HG03060 (cell line): ENCODE data around the gene DRD3.

ENCODE experiments used
- ATAC-seq: cut with Tn5 transposase; IDR thresholded peaks from one replicate; pipeline ENCODE4 v1.9.1; 2021; ENCODE audit warnings: low read depth, moderate number of reproducible peaks; ENCODE audit not compliant: unreplicated experiment

The DRD3 gene

DNA sequence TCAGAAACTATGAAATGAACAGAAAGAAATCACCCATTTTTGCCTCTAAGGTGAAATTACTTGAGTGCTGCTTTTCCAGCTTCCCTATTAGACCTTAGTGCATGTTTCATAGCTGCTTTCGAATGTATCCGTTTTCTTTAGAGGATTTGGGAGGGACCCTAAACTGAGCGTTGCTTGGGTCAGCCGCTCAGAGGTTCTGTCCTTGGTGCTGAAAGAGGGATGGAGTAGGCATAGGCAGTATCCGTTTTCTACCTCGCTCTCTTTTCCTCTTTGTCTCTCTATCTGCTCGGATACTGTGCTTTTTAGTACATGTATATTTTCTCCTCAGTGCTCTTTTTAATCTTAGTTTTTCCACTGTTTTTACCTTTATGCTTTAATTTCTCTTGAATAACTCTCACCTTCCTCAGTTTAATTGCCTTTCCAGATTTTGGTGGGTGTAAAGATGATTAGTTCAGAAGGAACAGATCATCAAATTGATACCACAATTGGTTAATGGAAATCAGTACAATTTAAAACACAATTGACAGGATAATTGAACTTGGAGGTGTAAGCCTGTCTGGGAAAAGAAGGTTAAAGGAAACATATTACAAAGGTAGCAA lies at the start of gene DRD3:
Gene DRD3 (minus strand): TSS at position 283 of the 599 bp plus-strand sequence. CDS start 7,060 bp downstream, outside the sequence.
- ATAC-seq: no peak

DNA sequence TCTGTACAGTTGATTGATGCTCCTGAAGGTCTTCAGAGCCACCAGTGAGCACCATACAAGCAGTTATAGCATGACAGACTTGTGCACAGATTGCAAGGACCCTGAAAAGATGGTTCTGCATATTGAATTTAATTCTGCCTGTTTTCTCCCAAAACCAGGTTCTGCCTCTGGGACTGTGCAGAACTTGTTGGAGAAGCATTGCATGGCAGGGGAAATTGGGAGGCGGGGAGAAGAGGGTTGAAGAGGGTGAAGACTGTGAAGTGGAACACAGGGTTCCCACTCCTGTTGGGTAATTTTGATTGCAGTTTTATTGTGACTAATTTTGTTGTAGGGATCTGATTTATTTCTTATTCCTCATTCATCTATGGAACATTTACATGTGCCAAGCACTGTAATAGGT lies 48.2 kb upstream of the DRD3 start:
- ATAC-seq: no peak

DNA sequence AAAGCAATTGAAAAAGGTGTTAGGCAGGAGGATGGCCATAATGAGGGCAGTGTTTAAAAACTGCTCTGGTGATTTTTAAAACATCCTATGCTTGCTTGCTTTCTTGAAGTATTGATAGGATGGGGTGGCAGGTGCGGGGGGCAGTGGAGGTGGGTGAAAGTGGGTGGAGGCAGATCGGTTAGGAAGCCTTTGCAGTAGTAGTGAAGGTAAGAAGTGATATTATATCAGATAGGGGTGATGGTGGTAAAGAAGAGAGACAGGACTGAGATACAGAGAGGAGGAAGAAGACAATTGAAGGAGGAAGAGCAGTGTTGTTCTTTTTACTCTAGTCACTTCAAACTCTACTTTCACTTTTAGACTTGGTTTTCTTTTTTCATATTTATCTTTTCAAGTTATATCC lies 47.5 kb upstream of the DRD3 start:
- no peak for ATAC-seq

DNA sequence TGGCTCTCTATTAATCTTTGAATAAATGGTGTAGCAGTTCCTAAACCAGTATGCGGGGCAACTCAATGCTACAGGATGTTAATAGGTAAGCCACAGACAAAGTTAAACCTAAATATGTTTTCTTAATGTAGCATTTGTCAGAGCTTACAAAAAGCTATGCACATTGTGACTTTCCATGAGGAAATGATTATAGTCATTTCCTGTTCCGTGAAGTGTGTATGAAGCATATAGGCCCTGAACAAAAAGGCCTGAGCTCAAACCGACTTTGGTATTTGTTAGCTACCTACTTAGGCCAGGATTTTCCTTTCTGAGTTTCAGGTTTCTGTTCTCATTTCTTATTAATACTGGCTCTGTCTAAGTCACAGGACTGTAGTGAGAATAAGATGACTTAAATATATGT lies 44.3 kb upstream of the DRD3 start:
- peak; percentile 92 for ATAC-seq

DNA sequence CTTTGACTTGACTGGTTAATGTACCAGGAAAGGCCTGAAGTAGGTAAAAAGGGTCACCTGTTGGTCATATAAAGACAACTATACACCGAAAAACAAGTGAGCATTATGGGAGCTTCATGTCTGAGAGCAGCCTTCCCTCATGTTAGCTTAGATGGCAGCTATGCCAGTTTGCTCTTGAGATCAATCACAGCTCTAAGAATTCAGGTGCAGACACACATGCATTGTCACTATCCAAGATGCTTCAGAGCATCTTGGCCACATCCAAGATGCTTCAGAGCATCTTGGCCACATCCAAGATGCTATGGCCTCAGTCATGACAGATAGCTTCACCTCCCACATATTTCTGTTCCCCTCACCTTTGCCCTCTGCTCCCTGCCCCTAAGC lies 43.0 kb upstream of the DRD3 start:
- ATAC-seq: no peak

DNA sequence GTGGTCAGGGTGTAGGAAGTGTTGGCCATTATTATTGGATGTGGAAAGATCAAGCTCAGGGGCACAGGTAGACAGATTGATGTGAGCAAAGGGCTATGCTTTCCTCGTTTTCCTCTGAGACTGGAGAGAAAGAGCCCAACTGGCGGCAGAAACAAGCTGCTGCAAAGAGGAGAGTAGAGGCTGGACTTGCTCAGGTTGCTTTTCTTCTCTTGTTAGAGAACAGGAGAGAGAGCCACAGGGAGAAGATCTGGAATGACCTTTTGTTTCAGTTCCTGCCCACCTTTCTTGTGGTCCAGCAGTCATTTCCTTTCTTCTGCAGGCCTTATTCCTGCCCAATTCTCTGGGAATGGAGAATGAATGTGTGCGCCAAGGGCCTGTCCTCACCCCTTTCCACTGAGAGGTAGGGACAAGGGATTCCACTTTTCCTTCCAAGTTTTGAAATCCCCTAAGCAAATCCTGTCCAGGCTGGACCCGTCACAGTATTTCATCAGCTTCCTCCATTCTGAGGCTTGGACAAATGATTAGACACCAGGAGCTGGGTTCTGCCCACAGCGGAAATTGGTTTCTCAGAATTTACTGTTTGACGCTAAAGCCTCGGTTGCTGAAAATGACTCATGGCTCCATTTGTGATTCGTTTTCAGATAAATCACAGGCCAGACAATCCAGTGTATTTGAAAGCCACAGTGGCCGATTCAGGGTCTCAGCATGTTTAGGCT lies 42.5 kb upstream of the DRD3 start:
- ATAC-seq: no peak

DNA sequence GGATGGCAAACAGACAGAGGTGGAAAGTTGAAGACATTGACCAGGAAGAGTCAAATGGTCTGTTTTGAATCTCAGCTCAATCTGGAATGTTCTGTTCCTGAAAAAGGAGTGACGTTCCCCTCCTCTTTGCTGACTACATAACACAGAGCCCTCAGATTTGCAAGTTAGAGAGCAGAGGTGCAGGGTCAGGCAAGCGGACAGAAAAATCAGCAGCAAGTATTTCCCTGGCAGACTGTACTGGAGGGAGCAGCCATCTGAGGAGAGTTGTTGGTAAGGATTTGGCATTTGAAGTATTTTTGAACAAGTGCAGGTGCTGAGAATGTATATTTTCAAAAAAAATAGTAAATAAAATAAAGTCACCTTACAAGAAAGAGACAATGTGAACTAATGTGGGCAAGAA lies 40.9 kb upstream of the DRD3 start:
- ATAC-seq: no peak

DNA sequence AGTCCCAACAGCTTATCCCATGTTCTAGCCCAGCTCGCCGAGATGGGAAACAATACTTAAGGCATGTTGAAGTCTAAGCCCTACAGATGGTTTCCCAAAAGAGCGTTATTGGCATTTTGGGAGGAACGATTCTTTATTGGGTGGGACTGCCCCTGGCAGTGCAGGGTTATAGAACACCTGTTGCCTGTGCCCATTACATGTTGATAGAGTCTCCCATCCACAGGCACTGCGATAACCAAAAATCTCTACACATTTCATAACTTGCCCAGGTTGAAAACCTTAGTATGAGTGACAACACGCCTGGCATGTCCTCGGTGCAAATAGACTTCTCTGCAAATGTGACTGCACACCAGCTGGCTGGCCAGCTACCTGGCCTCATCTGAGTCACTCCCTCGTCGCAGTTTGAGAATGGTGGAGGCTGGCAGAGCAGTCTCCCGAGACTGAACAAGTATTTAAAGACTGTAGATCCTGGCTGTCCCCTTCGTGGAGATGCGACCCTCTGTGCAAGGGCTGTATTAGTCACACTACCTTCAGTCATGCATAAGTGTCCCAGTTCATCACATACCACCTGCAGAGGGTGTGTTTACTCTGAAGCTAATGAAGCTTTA lies 39.8 kb upstream of the DRD3 start:
- ATAC-seq: no peak

DNA sequence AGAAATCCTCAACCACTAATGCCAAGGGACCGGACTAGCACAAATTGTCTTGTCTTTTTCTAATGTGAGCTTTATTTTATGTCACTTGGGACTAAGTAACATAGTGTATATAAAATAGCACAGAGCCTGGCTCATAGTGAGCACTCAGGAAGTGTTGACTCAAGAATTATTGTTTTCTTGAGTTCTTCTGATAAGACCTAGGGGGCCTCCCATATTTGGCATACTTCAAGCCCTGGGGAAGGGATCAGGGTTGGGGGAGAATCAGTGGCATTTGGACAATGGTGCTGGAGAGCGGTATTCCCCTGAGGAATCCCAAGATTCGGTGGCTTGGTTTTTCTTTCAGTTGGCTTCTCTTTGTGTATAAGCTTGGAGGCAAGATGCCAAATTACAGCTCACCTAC lies 39.2 kb upstream of the DRD3 start:
- no peak for ATAC-seq

DNA sequence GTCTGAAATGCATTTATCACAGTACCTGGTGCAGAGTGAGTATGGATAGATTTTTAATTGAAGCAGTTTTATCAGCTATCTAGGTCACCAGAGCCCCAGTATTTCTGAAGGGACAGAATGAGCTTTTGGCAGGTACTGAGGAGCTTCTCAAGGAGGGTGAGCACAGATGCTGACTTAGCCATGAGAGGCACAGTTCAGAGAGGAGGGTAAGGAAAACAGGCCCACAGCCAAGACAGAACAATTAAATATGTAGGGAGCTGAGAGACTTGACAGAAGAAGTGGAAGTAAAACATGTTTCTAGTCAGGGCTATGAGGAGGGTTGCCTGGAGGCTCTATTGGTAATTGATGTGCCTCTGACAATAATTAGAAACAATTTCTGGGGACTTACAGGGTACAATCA lies 38.4 kb upstream of the DRD3 start:
- ATAC-seq: no peak

DNA sequence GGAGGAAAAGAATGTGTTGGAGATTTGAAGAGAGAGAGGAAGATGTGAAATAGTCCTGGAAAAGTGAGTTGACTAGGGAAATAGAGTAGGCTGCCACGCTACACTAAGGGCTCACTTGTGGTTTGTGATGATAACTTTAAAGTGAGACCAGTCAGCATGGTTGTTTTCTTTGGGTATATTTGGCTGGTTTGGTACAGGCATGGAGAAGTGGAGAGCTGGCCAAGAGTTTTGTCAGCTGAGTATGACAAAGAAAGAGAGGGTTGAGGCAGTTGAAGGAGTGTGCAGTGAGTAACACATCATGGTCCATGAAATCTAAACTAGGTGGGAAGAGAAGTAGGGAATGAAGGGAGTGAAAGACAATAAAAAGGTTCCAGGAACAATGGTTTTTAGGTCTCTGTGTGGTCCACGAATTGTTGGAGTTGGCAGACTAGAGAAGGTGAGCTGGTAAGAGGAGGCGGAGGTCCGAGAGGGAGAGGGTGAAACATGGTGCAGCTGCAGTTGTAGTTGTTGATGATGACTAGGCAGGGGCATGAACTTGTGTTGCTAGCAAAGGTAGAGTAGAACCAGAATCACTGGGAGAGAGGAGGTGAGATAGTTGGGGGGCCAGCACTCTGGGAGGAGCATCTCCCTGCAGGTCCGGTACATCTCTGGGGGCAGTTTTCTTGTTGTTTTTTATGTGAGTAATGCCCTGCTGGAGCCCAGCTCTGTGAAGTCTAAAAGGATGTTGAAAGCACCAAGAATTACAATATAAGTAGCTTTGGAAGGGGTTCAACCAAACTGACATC lies 37.5 kb upstream of the DRD3 start:
- no peak for ATAC-seq

DNA sequence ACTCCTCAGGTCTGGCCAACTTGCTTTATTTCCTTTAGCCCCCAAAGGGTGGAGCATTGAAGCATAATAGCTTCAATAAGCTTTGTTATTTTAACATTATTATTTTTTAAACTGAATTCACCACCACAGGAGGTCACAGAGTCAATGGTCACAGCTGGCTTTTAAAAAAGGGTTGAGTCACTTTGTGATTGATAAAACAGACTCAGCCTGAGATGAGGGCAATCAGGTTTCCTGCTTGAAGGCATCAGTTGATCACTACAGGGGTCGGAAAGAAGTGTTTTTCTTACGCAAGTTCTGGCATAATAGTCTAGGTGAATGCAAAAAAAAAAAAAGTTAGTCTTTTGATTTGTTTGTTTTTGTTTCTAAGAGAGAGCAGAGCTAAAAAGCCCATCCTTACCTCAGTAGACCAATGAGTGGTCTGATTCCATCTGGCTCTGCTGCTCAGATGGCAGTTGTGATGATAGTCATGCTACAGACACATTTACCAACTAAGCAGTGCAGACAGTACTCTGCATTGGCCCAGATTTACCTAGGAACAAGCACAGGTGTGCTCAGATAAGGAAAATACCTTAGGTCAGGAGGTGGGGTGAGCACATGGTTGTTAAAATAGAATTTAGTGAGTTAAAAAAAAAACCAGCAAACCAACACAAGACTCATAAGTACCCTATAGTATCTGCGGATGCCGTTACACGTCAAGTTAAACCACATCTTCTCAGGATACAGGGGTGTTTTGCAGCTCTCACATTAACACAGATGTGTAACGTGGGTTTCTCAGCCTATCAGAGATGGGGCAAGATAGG lies 35.9 kb upstream of the DRD3 start:
- no peak for ATAC-seq

DNA sequence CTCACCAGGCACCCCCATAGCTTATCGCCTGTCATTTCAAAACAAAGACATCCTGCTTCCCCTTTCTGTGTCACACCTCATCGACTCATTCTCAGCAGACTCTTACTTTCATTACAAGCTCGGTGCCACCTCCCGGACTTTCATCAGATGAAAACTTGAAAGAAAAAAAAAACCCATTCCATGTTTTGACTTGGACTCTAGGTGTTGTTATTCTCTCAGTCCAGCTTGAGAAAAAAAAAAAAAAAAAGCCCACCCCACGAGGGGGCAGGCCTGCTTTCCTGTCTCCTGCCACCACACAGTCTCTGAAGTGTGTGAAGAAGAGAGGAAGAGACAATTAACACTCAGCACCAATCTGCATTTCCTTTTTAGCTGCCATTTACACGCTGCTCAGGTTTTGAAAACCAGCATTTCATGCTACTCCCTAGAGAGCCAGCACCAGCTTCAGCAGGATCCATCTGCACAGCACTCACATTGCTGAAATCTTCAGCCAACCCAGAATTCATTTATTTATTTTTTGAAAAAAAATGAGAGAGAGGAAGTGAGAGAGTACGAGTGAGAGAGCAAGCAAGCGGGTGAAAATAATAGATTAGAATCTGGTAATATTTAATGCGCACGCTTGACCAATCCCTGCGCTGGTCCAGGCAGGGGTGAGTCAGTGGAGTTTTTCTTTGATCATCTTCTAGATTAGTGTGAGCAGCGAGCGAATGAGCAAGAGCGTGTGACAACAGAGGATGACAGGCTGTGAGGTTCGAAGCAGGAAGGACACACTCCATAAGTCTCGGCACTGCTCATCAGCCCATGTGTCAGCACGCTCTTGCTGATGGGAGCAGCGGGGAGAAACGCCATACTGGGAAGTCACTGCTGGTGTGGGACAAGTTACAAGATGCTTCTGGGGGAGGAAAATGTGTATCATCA lies 35.0 kb upstream of the DRD3 start:
- peak; percentile 59 for ATAC-seq

DNA sequence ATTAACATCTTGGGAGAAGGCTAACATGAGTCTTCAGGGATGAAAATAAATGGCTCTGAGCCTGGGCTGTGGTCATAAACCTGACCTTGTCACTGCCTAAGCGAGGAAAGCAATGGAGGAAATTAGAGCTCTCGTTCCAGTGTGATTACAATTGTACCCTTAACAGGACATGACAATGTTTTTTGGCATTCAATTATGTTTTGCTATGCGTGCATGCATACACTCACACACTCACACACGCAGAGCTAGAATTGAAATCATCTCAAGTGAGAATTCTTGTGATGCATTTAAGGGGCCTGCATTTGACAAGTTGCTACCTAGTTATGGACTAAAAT lies 34.4 kb upstream of the DRD3 start:
- ATAC-seq: no peak

DNA sequence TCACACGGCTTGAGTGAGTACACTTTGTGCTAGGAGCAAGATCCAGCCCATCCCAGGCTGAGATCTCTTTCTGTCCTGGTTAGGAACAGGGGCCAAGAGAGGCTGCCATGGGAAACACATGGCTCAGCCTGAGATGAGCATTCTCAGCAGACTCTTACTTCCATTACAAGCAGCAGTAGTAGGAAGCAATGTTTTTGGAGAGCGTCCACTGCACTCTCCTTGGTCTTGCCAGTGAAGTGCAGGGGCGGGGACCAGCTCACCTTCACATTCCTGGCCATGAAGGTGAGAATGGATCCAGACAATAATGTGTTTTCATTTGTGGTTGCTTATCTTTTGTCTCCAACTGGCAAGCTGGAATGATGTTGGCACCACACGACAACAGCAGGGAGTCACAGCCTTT lies 33.8 kb upstream of the DRD3 start:
- no peak for ATAC-seq

DNA sequence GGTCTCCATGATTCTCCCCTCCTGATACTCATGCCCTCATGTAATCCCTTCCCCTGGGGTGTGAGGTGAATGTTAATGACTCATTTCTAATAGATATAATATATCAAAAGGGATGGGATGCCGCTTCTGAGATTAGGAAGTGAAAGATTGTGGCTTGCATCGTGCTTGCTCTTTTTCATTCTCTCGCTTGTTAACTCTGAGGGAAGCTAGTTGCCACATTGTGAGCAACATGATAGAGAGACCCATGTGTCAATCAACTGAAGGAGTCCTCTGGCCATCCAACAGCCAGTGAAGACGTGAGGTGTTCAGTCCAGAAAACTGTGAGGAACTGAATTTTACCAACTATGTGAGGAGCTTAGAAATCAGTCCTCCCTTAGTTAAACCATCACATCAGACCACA lies 28.9 kb upstream of the DRD3 start:
- peak; percentile 79 for ATAC-seq

DNA sequence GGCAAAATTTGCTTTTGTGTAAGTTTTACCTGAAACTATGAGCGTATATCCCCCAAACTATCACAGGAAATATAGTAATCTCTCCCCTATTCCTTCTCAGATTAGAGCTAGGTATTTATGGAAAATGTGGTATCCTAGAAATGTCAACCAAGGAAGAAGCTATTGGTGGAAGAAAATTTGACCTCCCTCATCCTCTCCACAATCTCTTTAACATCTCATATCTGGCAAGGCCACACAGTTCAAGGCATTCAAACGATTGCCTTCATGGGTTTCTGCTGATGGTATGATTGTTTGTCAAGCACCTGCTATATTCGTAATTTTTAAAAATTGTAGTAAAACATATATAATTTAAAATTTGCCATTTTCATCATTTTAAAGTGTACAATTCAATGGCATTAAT lies 27.5 kb upstream of the DRD3 start:
- ATAC-seq: no peak

DNA sequence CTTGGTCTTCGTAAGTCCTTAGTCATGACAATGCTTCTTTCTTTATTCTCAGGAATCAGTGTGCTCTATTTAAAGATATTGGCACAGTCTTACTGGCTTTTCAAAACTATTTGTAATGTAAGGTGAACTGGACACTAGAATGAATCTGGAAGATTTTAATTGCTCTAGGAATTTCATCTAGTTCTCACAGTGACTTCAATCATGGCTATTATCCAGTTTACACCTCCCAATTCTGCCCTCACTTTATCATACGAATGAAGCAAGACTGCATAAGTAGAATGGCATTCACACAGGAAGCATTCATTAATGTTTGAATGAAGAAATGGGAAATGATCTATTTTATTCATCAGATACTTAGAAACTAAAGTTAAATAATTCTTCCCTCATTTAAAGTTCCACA lies 26.7 kb upstream of the DRD3 start:
- no peak for ATAC-seq

DNA sequence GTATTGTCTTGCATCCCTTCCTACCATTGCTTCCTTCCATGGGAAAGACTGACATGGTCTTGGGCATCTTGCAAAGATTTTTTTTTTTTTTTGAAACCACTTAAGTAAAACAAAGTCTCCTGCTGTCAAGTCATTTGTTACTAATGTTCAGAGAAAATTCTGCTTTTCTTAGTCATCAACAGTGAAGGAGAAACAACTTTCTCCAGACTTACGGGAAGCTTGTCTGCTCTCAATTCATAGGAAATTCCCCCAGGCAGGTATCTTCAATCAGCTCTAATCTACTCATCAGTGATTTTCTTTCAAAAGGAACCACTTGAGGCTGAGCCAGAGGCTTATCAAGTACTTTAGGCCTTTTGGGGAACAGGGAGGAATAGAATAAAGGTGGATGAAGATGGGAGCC lies 15.9 kb upstream of the DRD3 start:
- no peak for ATAC-seq

DNA sequence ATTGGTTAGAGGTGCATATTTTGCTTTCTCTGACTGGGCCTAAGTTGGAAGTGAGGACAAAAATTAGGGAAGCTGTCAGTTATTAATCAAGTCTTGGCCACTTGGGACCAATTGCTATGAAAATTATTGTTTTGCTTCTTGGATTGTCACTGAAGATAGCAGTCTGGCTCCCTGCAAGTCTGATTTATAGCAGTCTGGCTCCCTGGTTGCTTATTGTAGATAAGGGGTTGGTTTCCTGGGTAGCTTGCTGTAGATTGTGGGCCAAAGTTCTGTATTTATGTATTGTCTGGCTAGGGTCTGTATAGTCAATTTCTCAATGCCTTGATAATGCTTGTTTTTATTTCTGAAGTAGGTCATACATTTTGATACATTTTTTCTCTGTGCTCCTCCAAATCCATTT lies 13.3 kb upstream of the DRD3 start:
- no peak for ATAC-seq
